ENCODE data around the gene CEP112. TPM values are rescaled to one million over a fixed set of nuclear protein-coding genes. Genes with fewer than 3 reads are reported as not detected.
"Not testable (repeated sequence)": the region's sequence is repeated elsewhere in the genome, so short reads cannot be mapped to it uniquely, and the experiment has no call there.

Gene CEP112
- total RNA-seq, 4 donors from 2014 or later, result 15.8 to 50.3 (median 20.2) TPM

DNA sequence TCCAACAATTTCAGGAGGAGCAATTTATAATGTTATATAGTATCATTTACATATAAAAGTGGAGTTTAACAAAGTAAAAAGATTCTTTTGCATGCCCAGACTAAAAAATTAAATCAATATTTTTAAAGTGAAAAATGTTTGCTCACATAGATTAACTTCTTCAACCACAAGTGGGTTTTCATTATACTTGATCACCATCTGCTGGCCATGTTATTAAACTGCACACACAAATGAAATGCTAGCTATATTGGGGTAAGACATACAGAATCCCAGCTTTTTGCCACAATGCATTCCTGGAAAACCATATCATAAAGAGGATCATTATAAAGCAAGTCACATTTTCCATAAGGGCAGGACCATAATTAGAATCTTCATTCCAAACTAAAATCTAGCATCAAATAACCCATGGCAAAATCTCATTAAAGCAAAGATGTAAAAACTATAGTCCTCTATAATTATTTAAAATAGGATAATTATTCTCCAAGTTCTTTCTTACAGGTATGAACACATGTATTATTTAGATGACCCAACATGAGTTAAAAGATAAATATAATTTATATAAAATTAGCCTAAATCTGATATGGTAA lies 26.3 kb downstream of the CEP112 start:
- no peak for ATAC-seq (ENCODE audit: low FRiP score)
- DNase-seq (ENCODE audit: low spot score), result no peak
- TF ChIP-seq, protein P1, sequence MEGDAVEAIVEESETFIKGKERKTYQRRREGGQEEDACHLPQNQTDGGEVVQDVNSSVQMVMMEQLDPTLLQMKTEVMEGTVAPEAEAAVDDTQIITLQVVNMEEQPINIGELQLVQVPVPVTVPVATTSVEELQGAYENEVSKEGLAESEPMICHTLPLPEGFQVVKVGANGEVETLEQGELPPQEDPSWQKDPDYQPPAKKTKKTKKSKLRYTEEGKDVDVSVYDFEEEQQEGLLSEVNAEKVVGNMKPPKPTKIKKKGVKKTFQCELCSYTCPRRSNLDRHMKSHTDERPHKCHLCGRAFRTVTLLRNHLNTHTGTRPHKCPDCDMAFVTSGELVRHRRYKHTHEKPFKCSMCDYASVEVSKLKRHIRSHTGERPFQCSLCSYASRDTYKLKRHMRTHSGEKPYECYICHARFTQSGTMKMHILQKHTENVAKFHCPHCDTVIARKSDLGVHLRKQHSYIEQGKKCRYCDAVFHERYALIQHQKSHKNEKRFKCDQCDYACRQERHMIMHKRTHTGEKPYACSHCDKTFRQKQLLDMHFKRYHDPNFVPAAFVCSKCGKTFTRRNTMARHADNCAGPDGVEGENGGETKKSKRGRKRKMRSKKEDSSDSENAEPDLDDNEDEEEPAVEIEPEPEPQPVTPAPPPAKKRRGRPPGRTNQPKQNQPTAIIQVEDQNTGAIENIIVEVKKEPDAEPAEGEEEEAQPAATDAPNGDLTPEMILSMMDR (IDR thresholded peaks at IDR 0.05), result peak in 2 of 3 donors; percentile 6 to 19

DNA sequence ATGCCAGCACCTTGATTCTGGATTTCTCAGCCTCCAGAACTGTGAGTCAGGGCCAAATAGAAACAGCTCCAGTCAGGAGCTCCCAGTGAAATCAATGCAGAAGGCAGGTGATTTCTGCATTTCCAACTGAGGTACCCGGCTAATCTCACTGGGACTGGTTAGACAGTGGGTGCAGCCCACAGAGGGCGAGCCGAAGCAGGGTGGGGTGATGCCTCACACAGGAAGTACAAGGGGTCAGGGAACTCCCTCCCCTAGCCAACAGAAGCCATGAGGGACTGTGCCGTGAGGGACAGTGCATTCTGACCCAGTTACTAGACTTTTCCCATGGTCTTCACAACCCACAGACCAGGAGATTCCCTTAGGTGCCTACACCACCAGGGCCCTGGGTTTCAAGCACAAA lies 36.9 kb downstream of the CEP112 start:
- DNase-seq (ENCODE audit: low spot score); ATAC-seq (ENCODE audit: low FRiP score): not testable (repeated sequence)

- no peak for DNase-seq (ENCODE audit: low spot score)
- ATAC-seq (ENCODE audit: low FRiP score), result no peak
- TF ChIP-seq, protein P1 (IDR thresholded peaks at IDR 0.05), result no peak
Measured at GRCh38 chr17:66152756-66153155, 39.2 kb downstream of the CEP112 start.

DNA sequence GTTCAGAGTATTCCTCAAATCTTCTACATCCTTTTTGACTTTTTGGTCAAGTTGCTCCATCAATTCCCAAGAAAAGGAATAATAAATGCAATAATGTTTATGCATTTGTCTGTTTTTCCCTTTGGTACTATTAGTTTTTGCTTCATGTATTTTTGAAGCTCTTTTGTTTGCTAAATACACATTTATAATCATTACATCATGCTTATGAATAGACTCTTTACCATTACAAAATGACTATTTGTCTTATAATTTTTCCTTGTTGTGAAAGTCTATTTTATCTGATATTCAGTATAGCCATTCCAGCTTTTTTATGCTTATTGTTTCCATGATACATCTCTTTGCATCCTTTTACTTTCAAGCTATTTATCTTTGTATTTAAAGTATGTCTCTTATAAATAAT lies 41.2 kb downstream of the CEP112 start:
- DNase-seq (ENCODE audit: low spot score) (no peak), ATAC-seq (ENCODE audit: low FRiP score) (no peak)
- TF ChIP-seq, protein P1 (IDR thresholded peaks at IDR 0.05), result no peak

GRCh38 chr17:66149562-66149961 lies 42.4 kb downstream of the CEP112 start:
- DNase-seq (ENCODE audit: low spot score) (no peak), ATAC-seq (ENCODE audit: low FRiP score) (no peak)
- TF ChIP-seq, protein P1 (IDR thresholded peaks at IDR 0.05), result no peak

DNA sequence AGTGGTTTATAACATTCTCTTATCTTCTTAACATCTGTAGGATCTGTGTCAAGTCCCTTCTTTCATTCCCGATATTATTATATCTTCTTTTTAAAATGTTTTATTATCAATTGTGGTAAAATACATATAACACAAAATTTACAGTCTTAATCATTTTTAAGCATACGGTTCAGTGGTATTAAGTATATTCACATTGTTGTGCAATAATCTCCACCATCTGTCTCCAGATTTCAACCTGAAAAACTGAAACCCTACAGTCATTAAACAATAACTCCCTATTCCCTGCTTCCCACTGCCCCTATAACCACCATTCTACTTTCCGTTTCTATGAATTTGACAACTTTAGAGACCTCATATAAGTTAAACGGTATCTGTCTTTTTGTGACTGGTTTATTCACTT lies 45.5 kb downstream of the CEP112 start:
- TF ChIP-seq, protein P1 (IDR thresholded peaks at IDR 0.05), result no peak
- no peak for DNase-seq (ENCODE audit: low spot score)
- no peak for ATAC-seq (ENCODE audit: low FRiP score)

DNA sequence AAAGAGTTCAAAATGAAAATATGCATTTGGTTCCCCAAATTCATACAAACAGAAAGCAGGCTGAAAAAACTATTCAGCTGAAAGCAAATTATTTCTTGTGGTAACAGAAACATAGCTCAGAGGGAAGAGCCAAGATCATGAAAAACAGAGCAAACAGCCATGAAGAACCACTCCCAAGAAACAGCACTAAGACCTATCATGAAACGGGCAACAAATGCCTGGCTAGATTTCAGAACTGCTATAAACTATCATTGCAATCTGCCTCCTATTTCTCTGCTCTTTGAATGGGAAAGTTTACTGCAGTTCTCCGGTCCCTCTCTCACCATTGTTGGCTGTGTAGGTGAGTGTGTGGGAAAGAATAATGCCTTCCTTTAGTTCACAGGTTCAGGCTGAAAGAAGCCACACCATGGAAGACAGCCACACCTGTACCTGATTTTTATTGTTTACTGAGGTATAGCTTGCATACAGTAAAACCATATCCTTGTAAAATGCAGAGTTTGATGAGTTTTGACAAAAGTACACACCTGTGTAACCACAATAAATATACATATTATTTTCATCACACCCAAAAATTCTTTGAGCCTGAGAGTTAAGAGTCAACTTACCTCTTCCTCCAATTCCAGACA lies 48.2 kb downstream of the CEP112 start:
- no peak for DNase-seq (ENCODE audit: low spot score)
- ATAC-seq (ENCODE audit: low FRiP score), result no peak
- TF ChIP-seq, protein P1 (IDR thresholded peaks at IDR 0.05), result no peak
